Measurements from ENCODE around the gene POU5F1.

Gene POU5F1

GRCh38 chr6:31138982-31139381 lies 31.5 kb downstream of the POU5F1 start, which contains the start of gene PSORS1C2:
PSORS1C2 (minus strand) TSS chr6:31139066; CDS start chr6:31139026, 40 bp downstream.
- no peak for DNase-seq

- DNase-seq: no peak
Observed at GRCh38 chr6:31135710-31136109, 34.8 kb downstream of the POU5F1 start.

GRCh38 chr6:31132806-31133205 lies 37.7 kb downstream of the POU5F1 start:
- DNase-seq: no peak

GRCh38 chr6:31131595-31131994 lies 38.9 kb downstream of the POU5F1 start:
- DNase-seq: no peak

GRCh38 chr6:31130751-31131150 lies 39.7 kb downstream of the POU5F1 start:
- no peak for DNase-seq

- no peak for DNase-seq
Observed at GRCh38 chr6:31129130-31129529, 41.4 kb downstream of the POU5F1 start.

- DNase-seq: peak; percentile 17 to 26
Observed at GRCh38 chr6:31128093-31128676, 42.3 kb downstream of the POU5F1 start.

- DNase-seq: no peak
Observed at GRCh38 chr6:31126396-31127175, 43.9 kb downstream of the POU5F1 start.

GRCh38 chr6:31125586-31126363 lies 44.7 kb downstream of the POU5F1 start:
- no peak for DNase-seq

- no peak for DNase-seq
Observed at GRCh38 chr6:31125162-31125561, 45.3 kb downstream of the POU5F1 start.

- DNase-seq: no peak
Observed at GRCh38 chr6:31122791-31123706, 47.4 kb downstream of the POU5F1 start.

GRCh38 chr6:31121131-31121790 lies 49.2 kb downstream of the POU5F1 start:
- DNase-seq: no peak

GRCh38 chr6:31120151-31120915 lies 50.1 kb downstream of the POU5F1 start, which contains the start of gene CDSN:
CDSN (minus strand) TSS chr6:31120446; CDS start chr6:31120419, 27 bp downstream.
- no peak for DNase-seq

GRCh38 chr6:31118178-31118577 lies 52.3 kb downstream of the POU5F1 start:
- no peak for DNase-seq

- no peak for DNase-seq
Observed at GRCh38 chr6:31116661-31117385, 53.7 kb downstream of the POU5F1 start.

GRCh38 chr6:31115941-31116560 lies 54.4 kb downstream of the POU5F1 start:
- no peak for DNase-seq

- DNase-seq: no peak
Observed at GRCh38 chr6:31114970-31115849, 55.3 kb downstream of the POU5F1 start.

GRCh38 chr6:31114541-31114878 lies 56.0 kb downstream of the POU5F1 start, which contains the start of gene PSORS1C1:
PSORS1C1 (plus strand) TSS chr6:31114800; CDS start chr6:31129633, 14,833 bp downstream.
- no peak for DNase-seq

Measured in NCI-H187 (cell line).